Activated T-cell treated with anti-CD3 and anti-CD28 coated beads, Interleukin-2, amount 50 U/mL, for 4 hours (primary cell): ENCODE data around the gene TNFRSF4. TPM values are rescaled to one million over a fixed set of nuclear protein-coding genes. Genes with fewer than 3 reads are reported as not detected.

Source experiments
- ATAC-seq, 2 donors: fragments of 200-7000 bp; cut with Tn5 transposase; one replicate each; pipeline ENCODE4 v1.10.0; 2021
- DNase-seq: peaks from one replicate; pipeline ENCODE4 v3.0.0-alpha.2; 2020
- H3K27me3 Mint-ChIP-seq: one replicate; pipeline ENCODE4 v1.8.0; 2021; ENCODE audit warnings: low read depth, mixed read lengths
- H3K36me3 Mint-ChIP-seq: one replicate; pipeline ENCODE4 v1.8.0; 2022; ENCODE audit warnings: mixed read lengths; ENCODE audit not compliant: insufficient read depth
- H3K4me1 Mint-ChIP-seq: one replicate; pipeline ENCODE4 v1.8.0; 2021; ENCODE audit warnings: low read depth, mixed read lengths
- H3K4me3 Mint-ChIP-seq: one replicate; pipeline ENCODE4 v1.8.0; 2021; ENCODE audit warnings: mild to moderate bottlenecking, moderate library complexity, mixed read lengths
- H3K9me3 Mint-ChIP-seq: one replicate; pipeline ENCODE4 v1.8.0; 2021; ENCODE audit warnings: mixed read lengths
- total RNA-seq, 3 donors: library from RNA; stranded (reverse); gene quantifications; one replicate each; pipeline ENCODE4 v1.2.1, GENCODE V29; 2021

Gene TNFRSF4
- total RNA-seq = 100 to 1,000 TPM; 480 to 735 (median 495) TPM

- no peaks in the 10 kb centered on the region for H3K27me3 Mint-ChIP-seq
- peaks cover 45% of the 10 kb centered on the region for H3K4me1 Mint-ChIP-seq
Observed at GRCh38 chr1:1213345-1214265, at the start of gene TNFRSF4. TNFRSF4 (minus strand) TSS chr1:1214153; CDS start chr1:1214127, 26 bp downstream.

GRCh38 chr1:1262758-1263157 lies 48.8 kb upstream of the TNFRSF4 start:
- DNase-seq = no peak
- no peaks in the 10 kb centered on the region for H3K27me3 Mint-ChIP-seq
- no peak for ATAC-seq
- H3K4me3 Mint-ChIP-seq = no peak overlapping the region
- H3K36me3 Mint-ChIP-seq = peaks cover 24% of the 10 kb centered on the region
- peaks cover 13% of the 10 kb centered on the region for H3K4me1 Mint-ChIP-seq
- no peaks in the 10 kb centered on the region for H3K9me3 Mint-ChIP-seq

More at GRCh38 chr1:1213345-1214265, at the start of gene TNFRSF4:
- peak; percentile 36 to 55 for ATAC-seq
- DNase-seq = peak; percentile 63
- H3K9me3 Mint-ChIP-seq = no peaks in the 10 kb centered on the region
- peak within 1 kb of the TSS; percentile 80 for H3K4me3 Mint-ChIP-seq
- H3K36me3 Mint-ChIP-seq = peaks cover 17% of the 10 kb centered on the region

- Mint-ChIP-seq H3K4me3 (no peak overlapping the region), H3K36me3 (peaks cover 27% of the 10 kb centered on the region), H3K27me3 (no peaks in the 10 kb centered on the region), H3K9me3 (no peaks in the 10 kb centered on the region), H3K4me1 (peaks cover 12% of the 10 kb centered on the region)
- DNase-seq (no peak), ATAC-seq (no peak)
Observed at GRCh38 chr1:1262071-1262470, 48.1 kb upstream of the TNFRSF4 start.

- Mint-ChIP-seq H3K9me3 (no peaks in the 10 kb centered on the region), H3K27me3 (no peaks in the 10 kb centered on the region), H3K4me1 (peaks cover 12% of the 10 kb centered on the region), H3K4me3 (no peak overlapping the region), H3K36me3 (peaks cover 29% of the 10 kb centered on the region)
- ATAC-seq = no peak
- DNase-seq = no peak
Observed at GRCh38 chr1:1260843-1261560, 47.0 kb upstream of the TNFRSF4 start.

- H3K9me3 Mint-ChIP-seq = no peaks in the 10 kb centered on the region
- peaks cover 28% of the 10 kb centered on the region for H3K36me3 Mint-ChIP-seq
- H3K27me3 Mint-ChIP-seq = no peaks in the 10 kb centered on the region
- ATAC-seq (no peak), DNase-seq (no peak)
- H3K4me1 Mint-ChIP-seq = peaks cover 12% of the 10 kb centered on the region
- H3K4me3 Mint-ChIP-seq = no peak overlapping the region
Observed at GRCh38 chr1:1259951-1260600, 46.1 kb upstream of the TNFRSF4 start.

- no peaks in the 10 kb centered on the region for H3K27me3 Mint-ChIP-seq
- DNase-seq (no peak), ATAC-seq (no peak)
- H3K4me1 Mint-ChIP-seq = peaks cover 10% of the 10 kb centered on the region
- H3K36me3 Mint-ChIP-seq = peaks cover 30% of the 10 kb centered on the region
- H3K4me3 Mint-ChIP-seq = no peak overlapping the region
- no peaks in the 10 kb centered on the region for H3K9me3 Mint-ChIP-seq
Observed at GRCh38 chr1:1259540-1259939, 45.6 kb upstream of the TNFRSF4 start.

- no peaks in the 10 kb centered on the region for H3K27me3 Mint-ChIP-seq
- no peak overlapping the region for H3K4me3 Mint-ChIP-seq
- peaks cover 9% of the 10 kb centered on the region for H3K4me1 Mint-ChIP-seq
- ATAC-seq (no peak), DNase-seq (no peak)
- no peaks in the 10 kb centered on the region for H3K9me3 Mint-ChIP-seq
- peaks cover 30% of the 10 kb centered on the region for H3K36me3 Mint-ChIP-seq
Observed at GRCh38 chr1:1259119-1259488, 45.2 kb upstream of the TNFRSF4 start.

- no peak for DNase-seq
- no peaks in the 10 kb centered on the region for H3K27me3 Mint-ChIP-seq
- no peak for ATAC-seq
- H3K4me3 Mint-ChIP-seq = no peak overlapping the region
- peaks cover 8% of the 10 kb centered on the region for H3K4me1 Mint-ChIP-seq
- peaks cover 39% of the 10 kb centered on the region for H3K36me3 Mint-ChIP-seq
- H3K9me3 Mint-ChIP-seq = no peaks in the 10 kb centered on the region
Observed at GRCh38 chr1:1256956-1257871, 43.3 kb upstream of the TNFRSF4 start.

GRCh38 chr1:1255611-1256010 lies 41.7 kb upstream of the TNFRSF4 start:
- no peaks in the 10 kb centered on the region for H3K27me3 Mint-ChIP-seq
- DNase-seq (no peak), ATAC-seq (no peak)
- H3K4me1 Mint-ChIP-seq = peaks cover 6% of the 10 kb centered on the region
- H3K4me3 Mint-ChIP-seq = no peak overlapping the region
- H3K9me3 Mint-ChIP-seq = no peaks in the 10 kb centered on the region
- H3K36me3 Mint-ChIP-seq = peaks cover 34% of the 10 kb centered on the region

- Mint-ChIP-seq H3K36me3 (peaks cover 29% of the 10 kb centered on the region), H3K4me1 (peaks cover 8% of the 10 kb centered on the region), H3K4me3 (no peak overlapping the region), H3K9me3 (no peaks in the 10 kb centered on the region), H3K27me3 (no peaks in the 10 kb centered on the region)
- ATAC-seq = no peak
- no peak for DNase-seq
Observed at GRCh38 chr1:1255078-1255477, 41.1 kb upstream of the TNFRSF4 start.

GRCh38 chr1:1254667-1254998 lies 40.7 kb upstream of the TNFRSF4 start:
- DNase-seq (no peak), ATAC-seq (no peak)
- Mint-ChIP-seq H3K4me3 (no peak overlapping the region), H3K4me1 (peaks cover 9% of the 10 kb centered on the region), H3K36me3 (peaks cover 25% of the 10 kb centered on the region), H3K9me3 (no peaks in the 10 kb centered on the region), H3K27me3 (no peaks in the 10 kb centered on the region)

GRCh38 chr1:1253972-1254666 lies 40.2 kb upstream of the TNFRSF4 start:
- no peak for ATAC-seq
- Mint-ChIP-seq H3K27me3 (no peaks in the 10 kb centered on the region), H3K4me1 (peaks cover 11% of the 10 kb centered on the region)

GRCh38 chr1:1253314-1253713 lies 39.4 kb upstream of the TNFRSF4 start:
- no peak for DNase-seq
- ATAC-seq = no peak
- Mint-ChIP-seq H3K4me3 (no peak overlapping the region), H3K27me3 (no peaks in the 10 kb centered on the region), H3K4me1 (peaks cover 11% of the 10 kb centered on the region), H3K36me3 (peaks cover 22% of the 10 kb centered on the region), H3K9me3 (no peaks in the 10 kb centered on the region)

More at GRCh38 chr1:1253972-1254666, 40.2 kb upstream of the TNFRSF4 start:
- peaks cover 22% of the 10 kb centered on the region for H3K36me3 Mint-ChIP-seq
- H3K9me3 Mint-ChIP-seq = no peaks in the 10 kb centered on the region
- no peak overlapping the region for H3K4me3 Mint-ChIP-seq
- no peak for DNase-seq
